Measurements from ENCODE around the gene LIG1.
"Not testable (repeated sequence)": the region's sequence is repeated elsewhere in the genome, so short reads cannot be mapped to it uniquely, and the experiment has no call there.

LIG1 gene

DNA sequence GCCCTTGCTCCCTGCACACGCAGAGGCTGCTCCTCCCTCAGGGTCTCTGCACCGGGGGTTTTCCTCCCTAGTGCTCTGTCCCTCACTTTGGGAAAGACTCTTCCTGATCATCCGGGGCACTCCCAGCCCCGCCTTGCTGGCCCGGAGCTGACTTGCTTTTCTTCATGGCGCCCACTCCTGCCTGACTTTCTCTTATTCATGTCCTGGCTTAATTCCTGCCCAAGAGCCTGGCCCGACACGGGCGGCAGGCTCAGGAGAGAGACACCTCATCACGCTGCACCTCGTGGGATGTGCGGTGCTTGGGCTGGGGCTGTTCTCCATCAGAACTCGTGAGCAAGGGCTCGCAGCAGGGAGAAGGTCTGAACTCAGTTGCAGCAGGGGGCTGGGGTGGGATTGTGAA, 47.7 kb downstream of the LIG1 start:
- no peak for DNase-seq

DNA sequence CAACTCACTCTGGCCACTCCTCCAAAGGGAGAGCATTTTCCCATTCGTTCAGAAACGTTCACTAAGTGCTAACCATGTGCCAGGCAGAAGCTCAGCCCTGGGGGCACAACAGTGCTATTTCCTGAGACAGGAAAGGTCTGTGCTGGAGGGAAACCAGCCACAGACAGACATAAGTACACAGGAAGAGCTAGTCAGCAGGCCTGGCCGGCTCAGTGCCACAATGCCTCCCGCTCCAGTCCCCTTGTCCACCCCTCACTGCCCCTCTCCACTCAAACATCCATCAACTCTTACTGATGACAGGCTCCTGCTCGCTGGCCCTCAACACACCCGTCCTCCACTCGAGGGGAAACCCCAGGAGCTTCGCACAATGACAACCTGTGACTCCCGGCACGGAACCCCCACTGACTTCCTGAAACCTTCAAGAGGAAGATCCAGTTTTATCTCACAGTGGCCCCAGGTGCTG, 48.2 kb downstream of the LIG1 start:
- peak in 5 of 56 donors; percentile 6 to 50 (median 16) for DNase-seq

DNA sequence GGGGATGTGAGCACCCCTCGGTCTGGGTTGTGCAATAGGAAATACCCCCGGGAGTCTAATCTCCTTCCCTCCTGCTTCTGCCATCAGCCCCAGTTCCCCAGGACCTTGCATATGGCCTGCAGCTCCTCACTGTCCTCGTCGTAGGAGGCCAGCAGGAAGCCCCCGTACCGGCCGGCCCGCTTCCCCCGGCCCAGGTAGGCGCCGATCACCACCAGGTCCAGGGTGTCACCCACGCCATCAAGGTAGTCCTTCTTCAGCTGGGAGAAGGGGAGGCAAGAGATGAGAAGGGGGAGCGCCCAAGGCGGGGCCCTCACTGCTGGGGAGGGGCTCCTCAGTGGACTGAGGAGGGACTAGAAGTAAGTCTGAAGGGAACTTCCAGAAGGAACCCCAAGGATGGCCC, 49.1 kb downstream of the LIG1 start:
- DNase-seq, result no peak

DNA sequence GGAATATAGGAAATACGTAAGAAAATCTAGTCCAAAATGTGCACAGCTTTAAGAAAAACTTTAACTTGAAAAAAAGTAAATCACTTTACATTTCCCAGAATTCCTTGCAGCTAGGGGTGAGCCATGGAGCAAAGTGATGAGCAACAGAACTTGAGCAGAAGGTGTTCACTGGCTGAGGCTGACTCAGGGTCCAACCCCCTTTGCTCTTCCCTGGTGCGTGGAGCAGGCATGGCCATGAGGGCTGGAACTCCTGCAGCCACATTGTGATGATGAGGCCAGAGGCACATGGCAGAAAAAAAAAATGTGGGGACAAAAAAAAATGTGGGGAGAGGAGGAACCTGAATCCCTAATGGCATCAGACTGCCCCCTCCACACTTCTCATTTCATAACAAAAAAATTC, 49.6 kb downstream of the LIG1 start:
- no peak for DNase-seq

DNA sequence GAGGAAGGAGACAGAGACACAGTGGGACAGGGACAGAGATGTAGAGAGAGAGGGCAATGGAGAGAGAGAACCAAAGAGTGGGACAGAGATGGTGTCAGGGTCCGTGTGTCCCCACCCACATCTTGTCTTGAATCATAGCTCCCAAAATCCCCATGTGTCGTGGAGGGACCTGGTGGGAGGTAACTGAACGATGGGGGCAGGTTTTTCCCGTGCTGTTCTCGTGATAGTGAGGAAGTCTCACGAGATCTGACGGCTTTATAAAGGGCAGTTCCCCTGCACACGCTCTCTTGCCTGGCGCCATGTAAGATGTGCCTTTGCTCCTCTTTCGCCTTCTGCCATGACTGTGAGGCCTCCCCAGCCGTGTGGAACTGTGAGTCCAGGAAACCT, 52.0 kb downstream of the LIG1 start:
- DNase-seq, result no peak

DNA sequence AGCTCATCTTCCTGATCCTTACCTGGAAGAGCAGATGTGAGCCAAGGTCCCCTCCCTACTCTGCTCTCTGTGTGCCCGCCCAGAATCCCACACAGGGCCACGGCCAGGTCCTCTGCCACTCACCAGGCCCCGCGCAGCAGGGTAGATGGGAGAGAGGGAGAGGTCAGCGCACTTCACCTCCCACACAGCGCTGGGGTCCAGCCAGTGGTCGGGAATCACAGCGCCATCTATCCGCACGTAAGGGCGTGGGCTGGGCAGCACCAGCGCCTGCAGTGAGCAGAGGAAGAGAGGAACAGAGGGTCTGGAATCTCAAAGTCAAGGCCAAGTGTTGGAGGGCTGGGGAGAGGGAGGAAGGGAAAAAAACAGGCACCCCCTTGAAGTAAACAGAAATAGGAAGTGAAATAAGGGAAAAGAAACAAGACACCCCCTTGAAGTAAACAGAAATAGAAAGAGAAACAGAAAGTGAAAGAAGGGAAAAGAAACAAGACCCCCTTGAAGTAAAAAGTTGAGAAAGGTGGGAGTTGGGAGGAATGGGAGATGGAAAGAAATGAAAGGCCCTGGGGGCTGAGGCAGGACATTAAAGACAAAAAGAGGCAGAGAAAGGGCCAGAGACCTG, 52.5 kb downstream of the LIG1 start:
- DNase-seq, result no peak

DNA sequence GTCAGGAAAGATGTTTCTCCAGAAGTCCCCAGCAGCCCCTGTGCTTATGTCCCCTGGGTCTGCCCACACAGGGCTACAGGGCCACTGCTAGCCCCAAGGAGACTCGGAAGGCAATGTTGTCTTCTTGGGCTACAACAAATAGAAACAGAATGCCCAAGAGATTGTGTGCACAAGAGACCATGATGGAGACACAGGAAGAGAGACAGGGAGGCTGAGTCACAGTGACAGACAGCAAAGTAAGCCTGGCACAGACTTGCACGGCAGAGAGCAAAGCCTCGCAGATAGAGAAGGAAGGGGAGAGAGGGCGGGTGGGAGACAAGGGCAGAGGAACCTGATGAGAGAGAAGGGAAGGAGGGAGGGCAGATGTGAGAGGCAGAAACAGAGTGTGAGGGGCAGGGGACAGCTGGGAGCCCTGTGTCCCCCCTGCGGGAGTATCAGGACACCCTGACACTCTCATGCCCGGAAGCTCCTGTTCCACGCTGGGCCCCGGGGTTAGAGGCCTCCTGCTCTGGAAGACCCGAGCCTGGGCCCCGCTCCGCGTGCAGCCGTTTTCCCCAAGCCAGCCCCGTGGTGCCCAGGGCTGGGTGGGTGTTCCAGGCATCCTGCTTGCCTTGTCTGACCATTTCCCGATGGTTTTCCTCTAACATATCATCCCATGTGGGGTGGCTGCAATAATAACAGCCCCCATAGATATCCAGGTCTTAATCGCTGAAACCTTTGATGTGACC, 56.8 kb downstream of the LIG1 start:
- no peak for DNase-seq

DNA sequence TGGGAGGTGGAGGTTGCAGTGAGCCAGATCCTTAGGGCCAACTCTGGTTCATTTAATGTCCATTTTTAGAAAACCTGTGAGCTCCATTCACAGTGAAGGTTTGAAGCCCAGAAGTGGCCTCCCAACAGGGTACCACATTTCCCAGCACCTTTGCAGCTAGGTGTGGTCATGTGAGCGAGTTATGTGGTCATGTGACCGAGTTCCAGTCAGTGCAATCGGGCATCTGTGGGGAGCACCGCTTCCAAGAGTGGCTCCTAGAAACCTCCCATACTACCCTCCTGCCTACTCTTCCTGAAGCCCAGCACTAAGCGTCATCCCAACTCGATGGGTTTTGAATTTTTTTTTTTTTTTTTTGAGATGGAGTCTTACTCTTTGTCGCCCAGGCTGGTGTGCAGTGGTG, 58.9 kb downstream of the LIG1 start:
- DNase-seq, result peak in 1 of 56 donors; percentile 41

DNA sequence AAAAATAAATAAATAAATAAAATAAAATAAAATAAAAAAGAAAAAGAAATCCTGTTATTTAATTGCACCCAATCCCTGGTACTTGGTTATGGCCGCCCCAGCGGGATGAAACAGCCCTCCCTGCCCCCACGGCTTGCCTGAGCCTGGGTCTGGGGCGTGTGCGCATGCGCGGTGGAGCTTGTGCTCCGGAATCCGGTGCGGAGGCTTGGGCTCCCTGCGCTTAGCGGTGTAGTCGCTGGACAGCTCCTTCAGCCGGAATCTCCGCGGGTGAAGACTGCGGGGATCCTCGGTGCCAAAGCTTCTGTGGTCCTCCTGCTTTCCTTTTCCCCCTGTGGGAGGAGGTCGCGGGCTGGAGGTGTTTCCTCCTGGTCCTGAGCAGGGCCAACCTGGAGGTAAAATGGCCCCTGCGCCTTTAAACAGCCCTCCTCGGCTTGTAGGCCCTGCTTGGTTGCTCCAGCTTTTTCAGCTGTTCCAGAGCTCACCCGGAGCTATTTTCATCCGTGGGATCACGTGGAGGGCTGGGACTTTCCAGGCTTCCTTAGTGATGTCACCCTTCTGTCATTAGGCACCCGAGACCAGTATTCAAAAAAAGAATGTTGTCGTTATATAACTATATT, 59.7 kb downstream of the LIG1 start, which contains the start of gene PLA2G4C:
TSS of gene PLA2G4C (minus strand) at position 468 of the 617 bp plus-strand sequence. CDS start 4,288 bp downstream, outside the sequence.
- DNase-seq, result peak; percentile 47 to 95 (median 88)

DNA sequence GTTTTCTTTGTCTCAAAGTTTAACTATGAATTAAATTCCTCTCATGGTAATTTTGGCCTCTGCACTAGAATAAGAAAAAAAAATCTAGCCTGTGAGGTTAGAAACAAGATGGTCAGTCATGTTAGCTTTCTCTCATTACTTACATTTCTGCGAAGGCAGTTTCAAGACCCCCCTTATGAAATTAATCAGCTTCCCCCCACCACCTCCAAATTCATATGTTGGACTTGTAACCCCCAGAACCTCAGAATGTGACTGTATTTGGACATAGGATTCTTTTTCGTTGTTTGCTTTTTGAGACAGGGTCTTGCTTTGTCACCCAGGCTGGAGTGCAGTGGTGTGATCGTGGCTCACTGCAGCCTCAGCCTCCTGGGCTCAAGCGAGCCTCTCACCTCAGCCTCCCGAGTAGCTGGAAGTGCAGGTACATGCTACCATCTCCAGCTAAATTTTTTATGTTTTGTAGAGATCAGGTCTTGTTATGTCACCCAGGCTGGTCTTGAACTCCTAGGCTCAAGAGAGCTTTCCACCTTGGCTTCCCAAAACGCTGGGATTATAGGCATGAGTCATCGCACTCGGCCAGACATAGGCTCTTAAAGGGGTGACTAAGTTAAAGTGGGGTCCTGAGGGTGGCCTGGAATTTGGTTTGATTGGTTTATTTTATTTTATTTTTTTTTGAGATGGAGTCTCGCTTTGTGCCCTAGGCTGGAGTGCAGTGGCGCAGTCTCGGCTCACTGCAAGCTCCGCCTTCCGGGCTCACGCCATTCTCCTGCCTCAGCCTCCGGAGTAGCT, 61.0 kb downstream of the LIG1 start:
- no peak for DNase-seq

DNA sequence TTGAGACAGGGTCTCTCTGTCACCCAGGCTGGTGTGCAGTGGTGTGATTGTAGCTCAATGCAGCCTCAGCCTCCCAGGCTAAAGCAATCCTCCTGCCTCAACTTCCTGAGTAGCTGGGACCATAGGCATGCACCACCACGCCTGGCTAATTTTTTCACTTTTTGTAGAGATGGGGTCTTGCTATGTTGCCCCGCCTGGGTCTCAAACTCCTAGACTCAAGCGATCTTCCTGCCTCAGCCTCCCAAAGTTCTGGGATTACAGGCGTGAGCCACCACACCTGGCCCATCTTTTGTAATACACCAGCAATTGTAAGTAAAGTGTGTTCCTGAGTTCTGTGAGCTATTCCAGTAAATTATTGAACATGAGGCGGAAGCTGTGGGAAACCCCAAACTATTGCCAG, 66.2 kb downstream of the LIG1 start:
- DNase-seq, result no peak

DNA sequence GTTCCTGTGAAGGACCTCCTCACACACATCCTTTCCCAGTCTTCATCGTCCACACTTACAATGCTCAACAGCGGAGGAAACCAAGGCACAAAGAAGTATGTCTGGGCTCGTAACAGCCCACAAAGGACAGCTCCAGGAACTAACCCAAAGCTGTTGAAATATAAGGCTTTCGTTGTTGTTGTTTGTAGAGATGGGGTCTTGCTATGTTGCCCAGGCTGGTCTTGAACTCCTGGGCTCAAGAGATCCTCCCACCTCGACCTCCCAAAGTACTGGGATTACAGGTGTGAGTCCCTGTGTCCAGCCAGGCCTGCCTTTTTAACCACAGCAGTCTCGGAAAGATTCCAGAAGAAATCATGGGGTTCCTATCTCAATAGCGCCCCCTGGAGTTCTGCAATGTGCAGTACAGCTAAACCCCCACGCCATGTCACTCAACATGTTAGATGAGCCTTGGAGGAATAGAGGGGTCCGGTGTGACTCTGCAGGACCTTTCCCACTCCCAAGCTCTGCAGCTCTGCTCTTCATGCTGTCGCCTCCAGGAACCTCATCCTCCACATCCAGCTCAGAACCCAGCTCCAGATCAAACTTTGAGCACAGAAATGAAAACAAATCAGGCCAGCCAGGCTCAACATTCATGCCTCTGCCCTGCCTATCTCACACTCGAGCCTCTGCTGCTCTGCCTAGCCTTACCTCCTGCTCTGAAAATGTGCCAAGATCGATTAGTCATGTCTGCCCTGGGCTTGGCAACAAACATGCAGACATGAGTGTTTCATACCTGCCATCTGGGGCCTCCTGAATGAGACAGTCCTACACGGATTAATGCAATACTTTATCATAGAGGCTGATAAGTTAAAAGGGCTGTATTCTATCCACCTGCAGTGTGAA, 67.0 kb downstream of the LIG1 start:
- peak in 1 of 56 donors; percentile 23 for DNase-seq

DNA sequence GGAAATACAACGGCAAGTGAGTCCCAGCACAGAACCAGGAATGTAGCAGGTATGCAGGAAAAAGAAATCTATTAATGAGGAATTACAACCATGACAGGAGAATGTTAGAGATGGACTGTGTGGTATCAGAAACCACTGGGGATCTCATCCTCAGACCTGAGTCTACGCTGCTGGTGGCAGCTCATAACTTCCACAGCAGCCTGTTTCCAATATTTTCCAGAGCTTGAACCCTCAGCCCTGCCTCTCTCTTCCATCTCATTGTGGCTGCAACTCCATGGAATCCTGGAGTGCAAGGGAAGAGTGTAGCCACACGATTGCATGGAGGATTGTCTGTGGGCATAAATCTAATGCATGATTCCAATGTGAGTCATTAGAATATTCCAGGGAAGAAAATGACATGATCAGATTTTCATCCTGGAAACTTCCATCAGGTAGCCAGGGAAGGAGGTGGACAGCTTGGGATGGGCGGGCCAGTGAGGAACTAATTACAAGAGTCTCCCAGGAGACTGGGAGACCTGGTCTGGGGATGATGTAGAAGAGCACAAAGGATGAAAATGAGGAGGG, 74.5 kb downstream of the LIG1 start:
- DNase-seq, result no peak

DNA sequence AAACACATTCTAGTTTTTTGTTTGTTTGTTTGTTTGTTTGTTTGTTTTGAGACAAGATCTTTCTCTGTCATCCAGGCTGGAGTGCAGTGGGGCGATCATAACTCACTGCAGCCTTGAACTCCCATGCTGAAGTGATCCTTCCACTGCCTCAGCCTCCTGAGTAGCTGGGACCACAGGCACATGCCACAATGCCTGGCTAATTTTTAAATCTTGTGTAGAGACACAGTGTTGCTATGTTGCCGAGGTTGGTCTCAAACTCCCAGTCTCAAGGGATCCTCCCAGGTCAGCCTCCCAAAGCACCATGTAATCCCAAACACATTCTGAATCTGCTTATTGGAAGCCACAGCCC, 75.3 kb downstream of the LIG1 start:
- DNase-seq, result no peak

DNA sequence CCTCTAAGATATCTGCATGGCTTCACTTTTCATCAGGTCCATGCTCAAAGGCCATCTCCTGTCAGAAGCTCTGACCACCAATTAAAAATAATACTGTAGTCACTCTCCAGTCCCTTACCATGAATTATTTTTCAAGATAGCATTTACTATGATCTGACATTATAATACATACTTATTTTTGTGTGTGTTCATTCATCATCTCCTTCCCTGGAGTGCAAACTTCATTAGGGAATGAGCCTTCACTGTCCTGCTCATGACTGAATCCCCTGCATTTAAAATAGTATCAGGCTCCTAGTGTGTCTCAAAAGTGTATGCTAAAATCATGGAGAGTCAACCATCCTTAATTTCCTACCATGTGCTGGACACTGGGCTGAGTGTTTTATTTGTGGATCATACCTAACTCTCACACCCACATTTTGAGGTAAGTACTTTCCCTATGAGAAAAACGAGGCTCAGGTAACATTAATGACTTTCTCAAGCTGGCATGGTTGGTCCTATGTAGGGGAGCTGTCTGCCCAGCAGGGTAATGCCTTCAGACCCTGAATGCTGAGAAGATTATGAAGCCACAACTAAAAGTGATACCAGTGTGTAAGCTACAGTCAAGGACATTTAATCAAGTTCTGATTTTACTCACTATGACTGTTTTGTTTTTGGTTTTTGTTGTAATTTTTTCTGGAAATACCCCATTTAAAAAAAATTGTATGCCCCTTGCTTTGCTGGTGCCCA, 75.9 kb downstream of the LIG1 start:
- DNase-seq, result no peak

DNA sequence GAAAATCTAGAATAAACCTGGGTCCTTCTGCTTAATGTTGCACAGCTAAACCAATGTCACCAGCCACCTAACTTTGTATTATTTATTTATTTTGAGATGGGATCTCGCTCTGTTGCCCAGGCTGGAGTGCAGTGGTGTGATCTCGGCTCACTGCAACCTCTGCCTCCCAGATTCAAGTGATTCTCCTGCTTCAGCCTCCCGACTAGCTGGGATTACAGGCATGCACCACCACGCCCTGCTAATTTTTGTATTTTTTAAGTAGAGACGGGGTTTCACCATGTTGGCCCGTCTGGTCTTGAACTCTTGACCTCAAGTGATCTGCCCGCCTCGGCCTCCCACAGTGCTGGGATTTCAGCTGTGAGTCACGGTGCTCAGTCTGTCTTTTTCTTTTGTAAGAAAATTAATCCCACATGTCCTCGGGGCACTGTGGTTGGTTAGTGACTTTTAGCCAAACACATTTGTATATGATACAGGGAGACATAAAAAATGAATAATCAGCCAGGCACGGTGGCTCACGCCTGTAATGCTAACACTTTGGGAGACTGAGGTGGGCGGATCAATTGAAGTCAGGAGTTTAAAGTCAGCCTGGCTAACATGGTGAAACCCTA, 78.9 kb downstream of the LIG1 start:
- not testable (repeated sequence) for DNase-seq

DNA sequence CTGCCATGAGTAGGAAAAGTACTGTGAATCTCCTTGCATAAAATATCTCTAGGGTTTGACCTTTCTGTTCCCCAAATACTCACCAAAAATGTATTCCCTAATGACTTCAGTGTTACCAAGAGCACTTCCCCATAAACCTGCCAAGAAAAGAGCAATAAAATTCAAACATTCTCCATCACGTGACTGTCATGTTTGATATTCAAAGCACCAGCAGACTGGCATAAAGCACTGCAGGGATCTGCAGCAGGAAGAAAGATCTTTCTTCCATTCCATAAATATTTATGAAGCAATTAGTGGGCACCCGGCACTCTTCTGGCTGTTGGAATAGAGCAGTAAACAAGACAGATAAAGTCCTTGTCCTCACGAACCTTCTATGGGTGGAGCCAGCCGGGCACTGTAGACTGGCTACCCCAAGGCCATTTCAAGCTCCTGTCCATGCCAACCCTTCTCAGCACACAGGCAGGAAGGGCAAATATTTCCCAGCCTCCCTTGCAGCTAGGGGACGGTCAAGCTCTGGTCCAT, 79.8 kb downstream of the LIG1 start:
- peak in 4 of 56 donors; percentile 9 to 24 (median 16) for DNase-seq

DNA sequence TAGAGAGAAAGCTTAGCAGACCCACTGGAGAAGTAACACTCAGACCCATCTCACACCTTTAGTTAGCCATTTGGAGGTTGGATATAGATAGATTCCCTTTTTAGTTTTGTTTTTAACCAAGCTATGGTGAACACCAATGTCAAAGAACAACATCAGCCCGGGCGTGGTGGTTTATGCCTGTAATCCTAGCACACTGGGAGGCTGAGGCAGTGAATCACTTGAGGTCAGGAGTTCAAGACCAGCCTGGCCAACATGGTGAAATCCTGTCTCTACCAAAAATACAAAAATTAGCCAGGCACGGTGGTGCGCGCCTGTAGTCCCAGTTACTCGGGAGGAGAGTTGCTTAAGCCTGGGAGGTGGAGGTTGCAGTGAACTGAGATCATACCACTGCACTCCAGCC, 81.2 kb downstream of the LIG1 start:
- not testable (repeated sequence) for DNase-seq

Data from amygdala (tissue), 56 donors.